Measurements from ENCODE around the gene AQP10. TPM values are rescaled to one million over a fixed set of nuclear protein-coding genes. Genes with fewer than 3 reads are reported as not detected.
"Not testable (repeated sequence)": the region's sequence is repeated elsewhere in the genome, so short reads cannot be mapped to it uniquely, and the experiment has no call there.

AQP10 gene
- total and polyA plus RNA-seq, 2 donors (not counting 1 experiment from before 2014, with no cell fraction given) = not detected

GRCh38 chr1:154316704-154317103 lies 4.2 kb upstream of the AQP10 start:
- H3K9me3 ChIP-seq (ENCODE audit: control insufficient read depth, insufficient read depth, low read depth, low read length) = no peaks in the 10 kb centered on the region
- no peaks in the 10 kb centered on the region for H3K4me1 ChIP-seq (ENCODE audit: control insufficient read depth, extremely low read depth, insufficient read depth, low read length)
- no peak overlapping the region for H3K27ac ChIP-seq (ENCODE audit: insufficient read depth, low read length)
- H3K27me3 ChIP-seq (ENCODE audit: control insufficient read depth, insufficient read depth, low read length) = no peaks in the 10 kb centered on the region
- TF ChIP-seq CTCF (conservative IDR thresholded peaks at IDR 0.05 in 1 of 2, IDR thresholded peaks at IDR 0.05 in 1 of 2; ENCODE audit: low read depth in 1 of 2, low read length in 2 of 2) = no peak
- TF ChIP-seq EZH2 (IDR thresholded peaks at IDR 0.05; ENCODE audit: low read length, missing control alignments) = no peak
- DNase-seq (ENCODE audit: low read depth in 2 of 2) = no peak
- no peak overlapping the region for H2AFZ ChIP-seq (ENCODE audit: low read length)
- H3K9ac ChIP-seq (ENCODE audit: insufficient read depth, low read length) = no peak overlapping the region
- no peaks in the 10 kb centered on the region for H3K79me2 ChIP-seq (ENCODE audit: control insufficient read depth, insufficient read depth, low read length)
- no peak overlapping the region for H3K4me3 ChIP-seq (replicated peaks in 1 of 4; ENCODE audit: control extremely low read depth in 1 of 4, insufficient read depth in 1 of 4, low read depth in 3 of 4, low read length in 4 of 4)
- H4K20me1 ChIP-seq (ENCODE audit: control insufficient read depth, extremely low read depth, insufficient read depth, low read length) = no peaks in the 10 kb centered on the region
- H3K36me3 ChIP-seq (ENCODE audit: control insufficient read depth, insufficient read depth, low read length) = no peaks in the 10 kb centered on the region
- no peak overlapping the region for H3K4me2 ChIP-seq (ENCODE audit: extremely low read depth, insufficient read depth, low read length)

GRCh38 chr1:154318386-154318785 lies 2.5 kb upstream of the AQP10 start:
- no peak overlapping the region for H3K27ac ChIP-seq (ENCODE audit: insufficient read depth, low read length)
- no peaks in the 10 kb centered on the region for H3K9me3 ChIP-seq (ENCODE audit: control insufficient read depth, insufficient read depth, low read depth, low read length)
- H4K20me1 ChIP-seq (ENCODE audit: control insufficient read depth, extremely low read depth, insufficient read depth, low read length) = no peaks in the 10 kb centered on the region
- DNase-seq (ENCODE audit: low read depth in 2 of 2) = no peak
- no peaks in the 10 kb centered on the region for H3K79me2 ChIP-seq (ENCODE audit: control insufficient read depth, insufficient read depth, low read length)
- no peaks in the 10 kb centered on the region for H3K4me1 ChIP-seq (ENCODE audit: control insufficient read depth, extremely low read depth, insufficient read depth, low read length)
- no peak overlapping the region for H3K9ac ChIP-seq (ENCODE audit: insufficient read depth, low read length)
- no peak overlapping the region for H2AFZ ChIP-seq (ENCODE audit: low read length)
- H3K36me3 ChIP-seq (ENCODE audit: control insufficient read depth, insufficient read depth, low read length) = no peaks in the 10 kb centered on the region
- H3K27me3 ChIP-seq (ENCODE audit: control insufficient read depth, insufficient read depth, low read length) = peaks cover 7% of the 10 kb centered on the region
- H3K4me3 ChIP-seq (replicated peaks in 1 of 4; ENCODE audit: control extremely low read depth in 1 of 4, insufficient read depth in 1 of 4, low read depth in 3 of 4, low read length in 4 of 4) = no peak overlapping the region
- TF ChIP-seq CTCF (conservative IDR thresholded peaks at IDR 0.05 in 1 of 2, IDR thresholded peaks at IDR 0.05 in 1 of 2; ENCODE audit: low read depth in 1 of 2, low read length in 2 of 2) (no peak), EZH2 (IDR thresholded peaks at IDR 0.05; ENCODE audit: low read length, missing control alignments) (no peak)
- no peak overlapping the region for H3K4me2 ChIP-seq (ENCODE audit: extremely low read depth, insufficient read depth, low read length)

- not testable (repeated sequence) for H3K27me3 ChIP-seq (ENCODE audit: control insufficient read depth, insufficient read depth, low read length); H4K20me1 ChIP-seq (ENCODE audit: control insufficient read depth, extremely low read depth, insufficient read depth, low read length); H2AFZ ChIP-seq (ENCODE audit: low read length); H3K79me2 ChIP-seq (ENCODE audit: control insufficient read depth, insufficient read depth, low read length); H3K9me3 ChIP-seq (ENCODE audit: control insufficient read depth, insufficient read depth, low read depth, low read length); DNase-seq (ENCODE audit: low read depth in 2 of 2); H3K36me3 ChIP-seq (ENCODE audit: control insufficient read depth, insufficient read depth, low read length); H3K4me2 ChIP-seq (ENCODE audit: extremely low read depth, insufficient read depth, low read length); H3K9ac ChIP-seq (ENCODE audit: insufficient read depth, low read length); H3K4me3 ChIP-seq (replicated peaks in 1 of 4; ENCODE audit: control extremely low read depth in 1 of 4, insufficient read depth in 1 of 4, low read depth in 3 of 4, low read length in 4 of 4); H3K4me1 ChIP-seq (ENCODE audit: control insufficient read depth, extremely low read depth, insufficient read depth, low read length); H3K27ac ChIP-seq (ENCODE audit: insufficient read depth, low read length)
These were observed 679 bp downstream of the AQP10 start for GRCh38 chr1:154321609-154321934.

Measured in fibroblast of lung (primary cell).